GM19025 (cell line): ENCODE results near the gene LRTM1.

Source experiments
- ATAC-seq: cut with Tn5 transposase; IDR thresholded peaks from one replicate; pipeline ENCODE4 v1.9.1; 2021; ENCODE audit warnings: mild to moderate bottlenecking, low read depth, moderate library complexity; ENCODE audit not compliant: unreplicated experiment

Gene LRTM1

GRCh38 chr3:54928046-54928770 is at the start of gene LRTM1:
Gene LRTM1 (minus strand): TSS chr3:54928059. CDS start chr3:54927911, 148 bp downstream.
- ATAC-seq: no peak

- no peak for ATAC-seq
Measured at GRCh38 chr3:54977439-54977838, 49.6 kb upstream of the LRTM1 start.

- ATAC-seq: no peak
Measured at GRCh38 chr3:54970895-54971294, 43.0 kb upstream of the LRTM1 start.

- no peak for ATAC-seq
Measured at GRCh38 chr3:54969652-54970051, 41.8 kb upstream of the LRTM1 start.

GRCh38 chr3:54968546-54969172 is 40.8 kb upstream of the LRTM1 start:
- no peak for ATAC-seq

- no peak for ATAC-seq
Measured at GRCh38 chr3:54967731-54968161, 39.9 kb upstream of the LRTM1 start.

GRCh38 chr3:54966979-54967378 is 39.1 kb upstream of the LRTM1 start:
- no peak for ATAC-seq

- no peak for ATAC-seq
Measured at GRCh38 chr3:54965746-54966145, 37.9 kb upstream of the LRTM1 start.

- no peak for ATAC-seq
Measured at GRCh38 chr3:54964081-54964480, 36.2 kb upstream of the LRTM1 start.

GRCh38 chr3:54963641-54964040 is 35.8 kb upstream of the LRTM1 start:
- ATAC-seq: no peak

GRCh38 chr3:54962200-54962599 is 34.3 kb upstream of the LRTM1 start:
- no peak for ATAC-seq

GRCh38 chr3:54960701-54961100 is 32.8 kb upstream of the LRTM1 start:
- ATAC-seq: no peak

GRCh38 chr3:54960082-54960481 is 32.2 kb upstream of the LRTM1 start:
- ATAC-seq: no peak

- ATAC-seq: no peak
Measured at GRCh38 chr3:54957711-54958110, 29.9 kb upstream of the LRTM1 start.

- ATAC-seq: no peak
Measured at GRCh38 chr3:54955941-54956340, 28.1 kb upstream of the LRTM1 start.

GRCh38 chr3:54955496-54955895 is 27.6 kb upstream of the LRTM1 start:
- no peak for ATAC-seq

GRCh38 chr3:54954521-54954920 is 26.7 kb upstream of the LRTM1 start:
- ATAC-seq: no peak

GRCh38 chr3:54954022-54954421 is 26.2 kb upstream of the LRTM1 start:
- ATAC-seq: no peak

- no peak for ATAC-seq
Measured at GRCh38 chr3:54951405-54951804, 23.5 kb upstream of the LRTM1 start.

GRCh38 chr3:54950391-54951003 is 22.6 kb upstream of the LRTM1 start:
- no peak for ATAC-seq

- no peak for ATAC-seq
Measured at GRCh38 chr3:54949491-54950044, 21.7 kb upstream of the LRTM1 start.
